ENCODE data around the gene ADCY5.

The ADCY5 gene

DNA sequence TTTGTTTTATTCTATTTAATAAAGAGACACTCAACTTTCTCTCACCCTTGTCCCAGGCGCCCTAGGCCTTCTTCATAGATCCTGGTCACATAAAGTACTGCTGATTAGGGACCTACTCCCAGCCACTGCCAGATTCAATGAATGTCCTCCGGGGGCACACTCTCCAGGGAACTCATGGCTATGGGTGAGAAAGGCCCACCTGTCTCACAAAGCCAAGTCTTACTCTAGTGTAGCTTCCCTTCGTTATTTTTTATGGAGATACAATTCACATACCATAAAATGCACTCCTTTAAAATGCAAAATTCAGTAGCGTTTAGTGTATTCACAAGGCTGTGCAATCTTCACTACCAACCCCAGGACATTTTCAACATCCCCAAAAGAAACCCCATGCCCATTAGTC lies 87.8 kb downstream of the ADCY5 start:
- no peak for DNase-seq

DNA sequence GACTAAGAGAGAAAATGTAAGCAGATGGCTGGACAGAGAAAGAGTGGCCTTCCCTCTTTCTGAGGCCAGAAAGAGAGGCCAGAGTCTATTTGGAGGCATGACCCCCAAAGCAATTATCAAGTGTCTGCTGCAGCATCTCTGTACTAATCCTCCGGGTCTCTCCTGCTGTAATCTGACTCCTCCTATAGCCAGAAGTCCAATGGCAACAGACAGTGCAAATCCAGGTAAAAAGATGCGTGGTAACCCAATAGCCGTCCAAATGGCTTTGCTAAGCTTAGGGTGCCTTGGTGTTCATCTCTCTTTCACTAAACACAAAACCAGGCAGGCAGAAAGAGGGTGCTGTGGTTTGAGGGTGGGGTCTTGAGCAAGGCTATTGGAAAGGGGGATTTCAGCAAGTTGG lies 91.6 kb downstream of the ADCY5 start:
- no peak for DNase-seq

DNA sequence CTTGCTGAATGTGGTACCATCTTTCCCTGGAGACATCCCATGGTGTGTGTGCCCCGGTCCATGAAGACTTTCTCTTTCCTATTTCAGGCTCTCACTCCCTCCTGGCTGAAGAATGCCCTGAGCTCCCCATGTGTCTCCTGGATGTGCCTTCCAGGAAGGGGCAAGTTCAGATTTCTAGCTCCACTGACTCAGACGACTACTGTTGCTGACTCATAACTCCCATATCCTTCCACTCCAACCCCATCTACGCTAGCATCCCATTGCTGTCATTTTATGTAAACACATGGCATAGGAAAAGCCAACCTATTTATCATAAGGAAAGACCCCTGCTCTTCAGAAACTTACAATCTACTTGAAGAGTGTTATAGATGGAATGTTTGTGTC lies 95.0 kb downstream of the ADCY5 start:
- DNase-seq: no peak

DNA sequence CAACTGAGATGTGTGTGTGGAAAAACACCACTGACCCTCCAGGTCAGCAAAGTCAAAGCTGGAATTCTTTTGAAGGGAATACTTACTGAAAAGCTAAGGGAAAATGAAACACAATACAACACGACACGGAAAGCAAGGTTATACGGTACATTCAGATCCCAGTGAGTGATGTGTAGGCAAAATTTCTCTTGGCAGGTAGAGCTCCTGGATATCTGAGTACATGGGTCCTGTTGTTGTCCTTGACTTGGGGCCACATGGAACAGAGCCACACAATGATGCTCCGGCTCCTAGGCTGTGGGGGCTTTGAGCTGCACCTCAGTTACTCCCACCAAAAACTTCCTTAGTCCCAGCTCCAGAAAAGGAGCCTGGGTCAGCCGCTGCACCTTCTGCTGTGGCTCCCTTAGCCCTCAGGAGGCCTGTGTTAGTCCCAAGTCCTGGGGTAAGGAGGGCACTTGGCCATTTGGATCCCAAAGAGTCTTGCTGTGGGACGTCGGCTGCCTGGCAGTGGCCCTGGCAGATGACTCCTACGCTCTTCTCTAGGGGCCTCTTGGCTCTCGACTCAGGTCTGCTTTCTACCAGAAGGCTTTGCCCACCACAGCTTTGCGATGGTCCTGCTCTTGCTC lies 95.6 kb downstream of the ADCY5 start:
- DNase-seq: no peak

DNA sequence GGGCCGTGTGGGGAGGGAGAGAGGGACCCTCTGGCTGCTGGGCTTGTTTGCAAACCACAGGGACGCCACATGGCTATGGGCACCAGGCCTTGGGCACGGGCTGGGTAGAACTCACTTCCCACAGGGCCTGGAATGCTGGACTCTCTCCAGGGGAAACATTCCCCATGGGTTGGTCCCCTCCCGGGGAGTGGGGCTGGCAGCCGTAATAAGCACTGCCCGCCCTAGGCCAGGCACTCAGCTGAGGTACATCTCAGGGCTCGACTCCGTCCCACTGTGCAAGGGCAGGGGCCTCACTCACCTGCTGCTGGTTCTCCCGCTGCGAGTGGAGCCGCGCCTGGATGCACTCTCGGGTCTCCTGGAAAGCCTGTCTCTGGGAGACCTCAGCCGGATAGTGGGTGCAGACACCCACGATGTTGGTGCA lies 96.7 kb downstream of the ADCY5 start:
- no peak for DNase-seq

DNA sequence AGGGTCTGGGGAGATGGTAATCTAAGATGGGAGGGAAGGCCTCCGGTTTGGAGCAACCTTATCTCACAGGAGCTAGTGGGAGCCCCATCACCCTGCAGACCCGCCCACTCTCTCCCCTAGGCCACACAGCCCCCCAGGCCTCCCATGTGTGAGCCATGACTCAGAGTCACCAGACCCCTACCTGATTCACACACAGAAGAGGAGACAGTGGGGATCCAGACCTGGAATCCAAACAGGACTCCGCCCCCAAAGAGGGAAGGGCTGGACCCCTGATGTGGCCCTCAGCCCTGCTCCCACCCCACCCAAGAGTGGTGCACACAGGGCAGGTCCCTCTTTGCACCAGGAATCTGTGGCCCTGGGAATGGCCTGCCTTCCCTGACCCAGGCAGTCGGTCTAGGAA lies 97.4 kb downstream of the ADCY5 start:
- no peak for DNase-seq

DNA sequence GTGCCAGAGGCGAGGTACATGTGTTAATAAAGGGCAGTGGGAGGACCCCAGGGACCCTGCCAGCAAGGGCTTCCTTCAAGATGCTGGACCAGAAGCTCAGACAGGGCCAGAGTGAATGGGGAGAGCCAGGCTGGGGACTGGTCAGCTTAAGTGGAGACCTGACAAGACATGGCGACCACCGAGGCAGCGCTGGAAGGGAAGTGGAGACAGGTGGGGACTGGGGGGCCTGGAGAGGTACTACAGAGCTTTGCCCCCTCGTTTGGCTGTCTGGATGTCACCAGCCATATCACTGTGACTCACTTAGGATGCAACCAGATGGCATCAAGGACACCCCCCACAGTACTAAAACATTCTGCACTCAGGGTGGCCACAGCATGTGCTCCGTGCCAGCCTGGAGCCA lies 97.9 kb downstream of the ADCY5 start:
- DNase-seq: no peak

DNA sequence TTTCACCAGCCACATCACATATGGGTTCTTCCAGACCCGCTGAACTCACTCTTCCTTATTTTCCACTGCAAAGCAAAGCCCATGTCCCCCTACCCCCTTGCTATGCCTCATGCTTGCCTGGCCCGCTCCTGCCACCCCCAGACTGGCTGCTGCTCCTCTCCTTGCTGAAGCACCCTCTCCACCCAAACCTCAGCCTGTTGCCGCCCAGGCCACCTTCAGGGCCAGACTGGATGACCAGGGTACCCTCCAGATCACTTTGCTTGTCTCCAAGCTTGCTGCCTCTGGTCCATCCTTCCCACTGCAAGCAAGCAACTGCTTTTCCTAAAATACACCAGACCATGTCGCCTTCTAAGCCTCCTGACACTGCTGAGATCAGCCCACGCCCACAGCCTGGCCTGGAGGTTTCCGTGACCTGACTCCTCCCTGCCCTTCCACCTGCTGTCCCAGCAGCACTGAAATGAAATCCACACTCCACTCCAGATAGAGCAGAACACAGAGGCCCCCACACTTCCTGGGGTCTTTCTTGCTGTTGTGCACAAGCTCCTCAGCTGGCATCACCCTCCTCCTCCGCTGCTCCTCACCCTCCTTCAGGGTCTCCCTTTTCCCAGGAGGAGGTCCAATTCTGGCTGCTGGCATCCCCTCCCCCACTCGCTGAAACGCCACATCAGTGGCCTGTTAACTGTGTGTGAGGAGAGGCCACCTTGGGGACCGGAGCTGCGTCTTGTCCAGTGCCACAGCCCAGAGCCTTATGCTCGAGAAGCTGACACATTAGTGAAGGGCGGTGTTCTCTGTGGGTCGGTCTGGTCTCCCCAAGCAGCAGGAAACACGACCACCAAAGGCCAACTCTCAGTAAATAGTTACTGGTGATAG lies 99.1 kb downstream of the ADCY5 start:
- no peak for DNase-seq

DNA sequence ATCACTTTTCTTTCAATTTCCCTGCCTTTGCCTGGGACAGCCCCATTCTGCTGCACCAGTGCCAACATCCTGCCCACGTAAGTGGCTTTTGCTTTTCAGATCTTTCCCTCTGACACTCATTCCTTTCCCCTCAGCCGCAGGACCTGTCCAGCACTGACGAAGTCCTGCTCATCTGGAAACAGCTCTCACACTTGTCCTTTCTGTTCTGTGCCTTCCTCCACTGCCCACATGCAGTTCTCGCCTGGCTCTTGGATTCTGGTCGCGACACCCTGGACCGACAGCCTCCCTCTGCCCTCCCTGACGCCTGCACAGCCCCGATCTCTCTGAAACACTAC lies 99.7 kb downstream of the ADCY5 start:
- no peak for DNase-seq

DNA sequence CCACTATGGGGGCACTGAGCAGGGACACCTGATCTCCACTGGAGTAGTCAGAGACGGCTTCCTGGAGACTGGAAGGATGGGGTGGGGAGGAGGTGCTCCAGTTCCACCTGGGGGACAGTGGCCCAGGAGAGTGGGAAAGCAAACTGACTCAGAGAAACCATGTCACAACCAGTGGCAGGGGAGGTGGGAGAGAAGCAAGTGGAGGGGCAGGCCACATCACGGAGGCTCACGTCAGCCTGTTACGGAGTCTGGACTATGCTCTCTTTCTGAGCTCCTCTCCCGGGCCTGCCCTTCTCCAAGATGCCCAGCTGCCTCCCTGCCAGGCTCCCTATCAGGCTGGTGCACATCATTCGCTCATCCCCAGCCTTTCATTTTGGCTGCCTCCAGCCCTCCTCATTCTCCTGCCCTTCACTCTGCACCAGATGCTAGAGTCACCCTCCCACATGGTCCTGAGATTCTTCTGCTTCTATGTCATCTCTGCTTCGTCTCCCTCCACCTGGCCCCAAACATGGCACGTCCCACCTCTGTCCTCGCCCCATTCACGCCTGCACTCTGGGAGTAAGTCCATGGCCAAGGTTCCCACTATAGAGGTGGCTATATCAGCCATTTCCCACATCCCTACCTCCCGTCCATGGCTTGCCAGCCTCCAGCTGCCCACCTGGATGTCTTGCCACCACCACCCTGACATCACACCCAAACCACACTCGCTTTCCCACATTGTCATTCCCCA lies 100.3 kb downstream of the ADCY5 start:
- no peak for DNase-seq

DNA sequence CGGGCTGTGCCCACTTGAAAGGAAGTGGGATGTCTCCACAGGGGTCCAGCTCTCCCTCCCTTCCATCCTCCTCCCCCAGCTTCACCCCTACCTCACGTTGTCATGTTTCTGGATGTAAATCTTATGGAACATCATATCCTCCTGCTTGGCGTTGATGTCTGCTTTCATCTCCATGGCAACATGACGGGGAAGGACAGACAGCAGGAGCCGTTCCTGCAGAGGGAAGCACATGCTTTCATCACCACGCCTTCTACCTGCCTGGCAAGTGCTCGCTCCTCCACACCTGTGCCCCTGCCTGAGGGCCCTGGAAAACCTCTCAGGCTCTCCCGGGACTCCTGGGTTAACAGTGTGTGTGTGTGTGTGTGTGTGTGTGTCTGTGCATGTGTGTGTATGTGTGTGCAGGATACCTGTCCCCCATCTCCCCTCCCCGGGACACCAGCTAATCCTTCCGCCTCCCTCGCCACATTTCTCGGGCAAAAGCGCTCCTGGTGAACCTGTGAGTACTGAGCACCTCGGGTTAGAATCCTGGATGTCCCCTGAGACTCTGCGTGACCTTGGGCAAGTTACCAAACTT lies 101.1 kb downstream of the ADCY5 start:
- DNase-seq: no peak

DNA sequence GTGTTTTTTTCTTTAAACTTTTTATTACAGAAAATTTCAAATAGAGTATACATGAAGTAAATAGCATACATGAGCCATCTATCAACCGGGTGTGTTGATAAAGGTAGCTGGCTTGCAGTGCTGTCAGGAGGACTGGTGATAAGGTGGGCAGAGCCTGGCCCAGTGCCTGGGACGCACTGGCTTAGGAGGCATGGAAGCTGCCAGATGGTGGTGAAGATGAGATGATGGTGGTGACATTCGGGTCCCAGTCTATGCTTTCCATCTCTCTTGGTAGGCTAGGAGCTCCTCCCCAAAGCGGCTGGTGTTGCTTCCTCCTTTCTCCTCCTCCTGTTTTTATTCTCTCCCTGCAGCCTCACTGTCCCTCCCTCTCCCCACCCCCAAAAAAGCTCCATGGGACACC lies 101.7 kb downstream of the ADCY5 start:
- DNase-seq: no peak

DNA sequence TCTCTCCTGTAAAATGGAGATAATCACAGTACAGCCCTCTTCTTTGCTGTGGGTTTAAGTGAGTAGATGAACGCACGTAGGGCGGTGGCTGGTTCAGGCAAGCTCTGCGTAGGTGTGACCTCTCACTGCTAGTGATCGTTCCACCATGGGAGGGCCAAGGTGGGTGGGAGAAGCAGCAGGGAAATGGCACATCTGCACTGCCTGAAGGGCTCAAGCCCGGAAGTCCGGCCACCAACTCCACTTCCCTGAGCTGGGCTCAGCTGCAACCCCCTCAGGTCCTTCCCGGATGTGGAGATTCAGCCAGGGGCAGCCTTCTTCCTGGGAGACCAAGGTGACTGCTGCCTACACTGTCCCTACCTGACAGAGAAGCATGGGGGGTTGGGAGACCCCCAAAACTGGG lies 102.9 kb downstream of the ADCY5 start:
- DNase-seq: no peak

DNA sequence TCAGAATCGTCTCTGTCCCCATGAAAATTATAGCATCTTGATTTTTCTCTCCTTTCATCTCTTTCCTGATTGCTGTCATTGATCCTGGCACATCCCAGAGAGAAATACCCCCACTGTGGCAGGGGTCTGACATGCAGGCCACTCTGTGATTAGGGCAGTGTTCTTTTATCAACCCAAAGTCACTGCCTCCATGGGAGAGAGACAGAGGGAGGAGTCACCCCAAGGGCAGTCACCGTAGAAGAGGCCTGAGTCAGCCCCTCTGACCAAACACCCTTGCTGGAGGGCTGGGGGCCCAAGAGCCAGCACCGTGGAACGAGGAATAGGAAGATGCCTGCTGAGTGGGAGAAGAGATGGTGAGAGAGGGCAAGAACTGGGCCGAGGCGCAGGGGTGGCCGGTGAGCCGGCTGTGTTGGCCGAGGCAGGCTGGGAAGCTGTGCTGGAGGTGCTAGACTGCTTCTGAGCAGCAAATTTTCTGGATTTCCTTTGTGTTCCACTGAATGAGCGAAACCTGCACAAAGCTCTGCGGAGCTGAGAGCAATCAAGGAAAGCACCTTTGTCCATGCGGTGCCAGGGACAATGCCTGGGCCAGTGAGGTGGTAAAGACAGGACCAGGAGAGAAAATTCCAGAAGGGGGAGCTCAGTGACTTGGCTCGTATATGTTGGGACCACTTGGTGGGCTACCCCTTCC lies 103.8 kb downstream of the ADCY5 start:
- DNase-seq: no peak

DNA sequence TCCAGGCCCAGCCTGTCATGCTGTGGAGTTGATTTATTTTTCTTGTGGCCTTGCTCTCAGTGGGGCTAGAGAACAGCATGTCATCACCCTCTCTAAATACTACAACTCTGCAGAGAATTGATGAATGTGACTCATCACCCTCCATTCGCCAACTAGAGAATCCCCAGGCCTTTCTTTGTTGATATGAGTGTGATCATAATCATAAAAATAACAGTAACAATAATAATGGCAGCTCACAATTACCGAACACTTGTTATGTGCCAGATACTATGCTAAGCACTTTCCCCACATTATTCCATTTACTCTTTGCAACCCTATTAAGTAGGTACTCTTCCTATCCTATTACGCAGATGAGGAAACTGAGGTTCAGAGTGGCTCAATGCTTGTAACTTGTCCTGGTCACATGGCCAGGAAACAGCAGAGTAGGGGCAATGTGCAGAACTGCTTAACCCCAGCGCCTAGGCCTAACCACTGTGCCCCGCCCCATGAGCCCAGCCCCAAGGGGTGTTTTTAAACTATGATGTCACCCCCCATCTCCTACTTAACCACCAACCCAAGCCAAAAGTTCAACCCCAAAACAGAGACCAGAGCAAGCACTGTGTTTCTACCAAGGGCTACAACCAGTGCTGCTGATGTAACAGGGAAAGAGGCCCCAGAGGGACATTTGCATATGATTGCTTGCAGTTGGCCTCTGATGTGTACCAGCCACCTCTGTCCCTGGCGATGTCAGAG lies 104.5 kb downstream of the ADCY5 start:
- no peak for DNase-seq

DNA sequence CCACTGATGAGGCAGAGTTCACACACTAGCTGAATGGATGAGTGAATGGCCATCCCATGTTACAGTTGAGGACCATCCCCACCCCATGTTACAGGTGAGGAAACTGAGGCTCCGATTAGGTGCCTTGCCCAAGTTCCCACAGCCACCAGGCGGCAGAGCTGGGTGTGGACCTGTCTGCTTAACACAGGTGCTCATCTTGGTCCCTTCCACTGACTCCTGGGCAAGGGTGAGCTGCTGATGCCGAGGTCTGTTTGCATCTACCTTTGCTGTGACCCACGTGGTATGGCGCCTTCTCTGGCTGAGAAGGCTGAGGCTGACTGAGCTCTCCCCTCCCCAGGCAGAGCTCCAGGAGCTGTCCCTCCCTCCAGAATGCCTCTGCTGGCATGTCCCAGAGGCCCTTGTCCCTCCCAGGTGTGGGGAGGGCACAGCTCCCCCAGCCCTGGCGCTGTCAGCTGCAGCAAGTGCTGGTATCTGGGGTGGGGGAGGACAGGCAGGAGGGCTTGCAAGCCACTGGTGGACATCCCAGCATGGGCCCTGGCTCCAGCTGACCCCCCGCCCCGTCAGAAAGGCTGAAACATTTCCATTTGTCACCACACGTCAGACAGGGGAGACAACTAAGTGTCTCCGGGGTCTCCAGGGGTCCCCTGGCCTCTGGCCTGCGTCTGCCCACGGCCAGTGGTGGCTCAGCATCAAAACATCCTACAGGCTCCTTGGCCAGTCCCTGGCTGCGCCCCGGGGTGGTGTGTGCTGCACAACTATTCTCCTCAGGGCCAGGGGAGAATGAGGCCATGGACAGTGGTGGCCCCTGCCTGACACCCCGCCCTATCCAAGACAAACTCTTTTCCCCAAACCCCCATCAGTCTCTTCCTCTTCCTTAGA lies 105.4 kb downstream of the ADCY5 start:
- no peak for DNase-seq

DNA sequence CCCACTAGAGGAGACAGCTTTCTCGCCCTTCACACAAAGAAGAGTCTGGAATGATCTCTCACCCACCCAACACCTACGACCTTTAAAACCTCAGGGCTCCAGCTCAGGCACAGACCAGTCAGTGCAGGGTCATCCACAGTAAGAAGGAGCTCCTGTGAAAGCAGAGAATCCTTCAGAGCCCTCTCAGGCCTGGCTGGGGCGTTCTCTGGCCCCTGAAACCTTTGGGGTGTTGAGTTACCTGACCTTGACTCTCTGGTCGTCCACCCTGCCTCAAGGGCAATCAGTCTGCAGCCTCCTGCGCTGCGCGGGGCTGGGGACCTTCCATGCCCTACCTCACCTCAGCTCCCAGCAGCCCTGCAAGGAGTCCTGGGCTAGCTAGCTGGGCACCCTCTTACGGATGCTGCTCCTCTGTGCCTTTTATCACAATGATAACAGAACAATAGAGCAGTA lies 106.2 kb downstream of the ADCY5 start:
- DNase-seq: no peak

DNA sequence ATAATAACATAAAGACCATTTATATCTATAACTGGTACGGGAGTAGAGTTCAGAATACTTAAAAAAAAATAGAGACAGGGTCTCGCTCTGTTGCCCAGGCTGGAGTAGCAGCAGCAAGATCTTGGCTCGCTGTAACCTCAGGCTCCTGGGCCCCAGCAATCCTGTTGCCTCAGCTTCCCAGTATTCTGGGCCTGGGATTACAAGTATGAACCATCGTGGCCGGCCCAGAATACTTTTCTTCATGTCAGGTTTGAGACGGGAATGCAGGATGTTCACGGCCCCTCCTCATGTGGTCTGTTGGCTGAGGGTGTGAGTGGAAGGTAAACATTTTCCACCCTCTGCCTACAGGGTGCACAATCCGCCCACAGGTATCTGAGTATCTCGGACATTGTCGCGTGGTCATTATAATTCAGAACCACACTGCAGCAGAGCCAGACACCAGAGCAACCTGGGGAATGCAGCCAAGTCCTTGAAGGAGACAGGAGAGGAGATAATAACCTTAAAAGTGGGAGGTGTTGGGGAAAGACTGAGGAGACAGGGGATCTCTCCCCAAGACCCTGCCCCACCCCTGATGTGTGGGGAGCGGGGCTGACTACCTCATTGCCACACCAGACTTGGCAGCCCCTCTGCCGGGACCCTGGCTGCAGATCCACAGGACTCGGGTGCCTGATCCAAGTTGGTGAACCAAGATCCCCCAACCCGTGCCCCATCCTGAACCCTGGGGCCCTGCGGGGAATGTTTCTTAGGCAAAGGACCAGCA lies 106.8 kb downstream of the ADCY5 start:
- no peak for DNase-seq

DNA sequence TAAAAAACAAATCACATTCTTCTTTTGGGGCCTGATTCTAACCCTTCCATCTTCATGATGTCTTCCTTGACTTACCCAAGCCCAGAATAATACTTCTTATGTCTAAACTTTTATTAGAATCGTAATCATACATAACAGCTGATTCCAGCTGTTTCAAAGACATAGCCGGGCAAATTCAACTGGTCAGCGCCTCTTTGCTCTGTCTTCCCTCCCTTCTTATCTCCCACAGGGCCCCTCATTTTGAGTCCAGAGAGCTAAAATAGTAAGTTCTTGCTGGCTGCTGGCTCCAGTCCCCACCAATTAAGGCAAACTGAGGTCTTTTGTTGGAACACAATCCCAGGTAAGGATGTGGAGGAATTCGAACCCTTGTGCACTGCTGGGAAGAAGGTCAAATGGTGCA lies 108.6 kb downstream of the ADCY5 start:
- DNase-seq: no peak

DNA sequence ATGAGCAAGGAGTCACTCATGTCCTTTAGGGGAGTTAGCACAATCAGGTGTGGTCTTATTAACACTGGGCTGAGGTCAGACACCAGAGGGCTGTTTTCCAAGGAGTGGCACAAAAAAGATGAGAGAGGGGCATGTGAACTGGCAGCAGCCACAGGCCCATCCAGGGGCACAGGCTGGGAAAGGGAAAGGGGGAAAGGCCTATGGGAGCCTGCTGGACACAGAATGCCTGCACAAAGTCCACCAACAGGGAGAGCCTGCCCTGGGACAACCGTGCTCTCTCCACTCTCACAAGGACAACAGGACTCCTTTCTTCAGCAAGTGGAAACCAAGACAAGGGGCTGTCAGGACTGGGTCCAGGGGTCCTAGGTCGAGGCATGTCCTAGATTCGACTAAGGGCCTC lies 109.6 kb downstream of the ADCY5 start:
- DNase-seq: no peak
